Psoas muscle (tissue), 8 donors: ENCODE results near the gene TMEM196. TPM values are rescaled to one million over a fixed set of nuclear protein-coding genes. Genes with fewer than 3 reads are reported as not detected.

Experiments
- ATAC-seq, 4 donors: fragments of 200-7000 bp; cut with Tn5 transposase; one replicate each; pipeline ENCODE4 v1.9.1; 2020; ENCODE audit warnings: moderate library complexity in 3 of 4, mild to moderate bottlenecking in 2 of 4
- DNase-seq, 2 donors: peaks; one replicate each; pipeline ENCODE4 v3.0.0-alpha.2; 2020
- H3K27ac ChIP-seq: fragments of 200-600 bp; one replicate; pipeline ENCODE4 v1.8.0; 2022
- H3K27me3 ChIP-seq, 3 donors: fragments of 200-600 bp in 1 of 3; one replicate each; pipeline versions ENCODE4 v1.6.1 to v1.8.0; 2013 to 2022; ENCODE audit warnings: low read length in 2 of 3, mild to moderate bottlenecking in 2 of 3, moderate library complexity in 1 of 3; ENCODE audit not compliant: insufficient read depth in 3 of 3
- H3K36me3 ChIP-seq, 2 donors: fragments of 200-600 bp in 1 of 2; one replicate each; pipeline versions ENCODE4 v1.6.1 to v1.8.0; 2013 to 2022; ENCODE audit warnings: low read depth in 1 of 2, mild to moderate bottlenecking in 1 of 2, moderate library complexity in 1 of 2; ENCODE audit not compliant: insufficient read depth in 1 of 2
- H3K4me1 ChIP-seq: fragments of 200-600 bp; one replicate; pipeline ENCODE4 v1.8.0; 2022
- H3K4me3 ChIP-seq: fragments of 200-600 bp; one replicate; pipeline ENCODE4 v1.8.0; 2022; ENCODE audit warnings: mild to moderate bottlenecking
- H3K9me3 ChIP-seq: fragments of 200-600 bp; one replicate; pipeline ENCODE4 v1.8.0; 2022
- WGBS, 3 donors: extraction: QIAGEN DNeasy Blood & Tissue Kit; methylation state at CpG; one replicate each; pipeline versions ENCODE4 v1.1.6 to v1.1.7; 2013; 5-methylcytosine and 5-hydroxymethylcytosine counted together
- intact Hi-C, 2 donors: fragments of 100-400 bp; cut with DNase I; formaldehyde crosslinking; loops; one replicate each; pipeline versions ENCODE4 v1.11.0 to v1.14.2; 2022
- polyA plus RNA-seq, 3 donors: library from polyadenylated mRNA; stranded (reverse); fragments of 200-250 nt; gene quantifications; one replicate each; pipeline ENCODE4 v1.2.3, GENCODE V29; 2013
- total RNA-seq, 4 donors: library from RNA; stranded (reverse); fragmentation: NEBNext Ultra II Directional in 2 of 4; extraction: Animal tissue kit (Norgen Biotek cat#: 25700) in 2 of 4; gene quantifications; one replicate each; pipeline versions ENCODE4 v1.2.1 to v1.2.4, GENCODE V29; 2021 to 2023
- TF ChIP-seq, protein P1 (sequence below): fragments of 200-600 bp; IDR thresholded peaks from one replicate; pipeline ENCODE4 v1.8.0; 2022; ENCODE audit warnings: antibody characterized with exemption
- donor health status: healthy with polysubstance abuse.
- donor health status: DM: no; HTN: no; CAD: no; lungs with moderate emphysema.
- donor health status: Bipolar disorder and iron deficiency.
- donor health status: healthy.
- donor health status: DM: yes; HTN: yes; CAD: no.
- donor health status: DM: no; HTN: no; CAD: no.
- donor health status: DM: no; HTN: no; CAD: no.
- donor health status: DM: yes; HTN: yes; CAD: no.

The TMEM196 gene
- total and polyA plus RNA-seq, 7 donors = not detected

DNA sequence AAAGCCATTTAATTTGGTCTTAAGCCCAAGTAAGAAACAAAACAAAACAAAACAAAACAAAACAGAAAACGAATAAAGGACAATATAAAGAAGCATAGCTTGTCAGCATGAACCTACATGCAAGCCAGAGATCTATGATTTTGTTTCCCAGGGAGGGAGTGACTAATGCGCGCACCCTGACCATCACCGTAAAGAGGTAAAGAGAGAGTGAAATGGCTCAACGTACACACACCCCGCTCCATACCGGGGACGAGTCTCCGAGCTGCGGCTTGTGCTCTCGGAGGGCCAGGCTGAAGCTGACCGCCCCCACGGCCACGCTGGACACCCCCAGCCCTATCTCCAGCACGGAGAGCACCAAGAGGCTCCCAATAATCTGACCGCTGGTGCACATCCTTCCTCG, 1.1 kb downstream of the TMEM196 start:
- intact Hi-C loops = no loop called here
- Histone ChIP-seq H3K27me3 (peaks cover 6 to 20% (median 9%) of the 10 kb centered on the region in 3 donors), H3K4me3 (no peak overlapping the region), H3K4me1 (no peaks in the 10 kb centered on the region), H3K36me3 (no peaks in the 10 kb centered on the region), H3K27ac (no peak overlapping the region), H3K9me3 (no peaks in the 10 kb centered on the region)
- TF ChIP-seq, protein P1, sequence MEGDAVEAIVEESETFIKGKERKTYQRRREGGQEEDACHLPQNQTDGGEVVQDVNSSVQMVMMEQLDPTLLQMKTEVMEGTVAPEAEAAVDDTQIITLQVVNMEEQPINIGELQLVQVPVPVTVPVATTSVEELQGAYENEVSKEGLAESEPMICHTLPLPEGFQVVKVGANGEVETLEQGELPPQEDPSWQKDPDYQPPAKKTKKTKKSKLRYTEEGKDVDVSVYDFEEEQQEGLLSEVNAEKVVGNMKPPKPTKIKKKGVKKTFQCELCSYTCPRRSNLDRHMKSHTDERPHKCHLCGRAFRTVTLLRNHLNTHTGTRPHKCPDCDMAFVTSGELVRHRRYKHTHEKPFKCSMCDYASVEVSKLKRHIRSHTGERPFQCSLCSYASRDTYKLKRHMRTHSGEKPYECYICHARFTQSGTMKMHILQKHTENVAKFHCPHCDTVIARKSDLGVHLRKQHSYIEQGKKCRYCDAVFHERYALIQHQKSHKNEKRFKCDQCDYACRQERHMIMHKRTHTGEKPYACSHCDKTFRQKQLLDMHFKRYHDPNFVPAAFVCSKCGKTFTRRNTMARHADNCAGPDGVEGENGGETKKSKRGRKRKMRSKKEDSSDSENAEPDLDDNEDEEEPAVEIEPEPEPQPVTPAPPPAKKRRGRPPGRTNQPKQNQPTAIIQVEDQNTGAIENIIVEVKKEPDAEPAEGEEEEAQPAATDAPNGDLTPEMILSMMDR = no peak
- DNase-seq = no peak
- no peak for ATAC-seq
- 1 to 3% (median 2%) methylated on average over 17 of the region's 17 CpGs for whole genome bisulfite sequencing, 3 donors

DNA sequence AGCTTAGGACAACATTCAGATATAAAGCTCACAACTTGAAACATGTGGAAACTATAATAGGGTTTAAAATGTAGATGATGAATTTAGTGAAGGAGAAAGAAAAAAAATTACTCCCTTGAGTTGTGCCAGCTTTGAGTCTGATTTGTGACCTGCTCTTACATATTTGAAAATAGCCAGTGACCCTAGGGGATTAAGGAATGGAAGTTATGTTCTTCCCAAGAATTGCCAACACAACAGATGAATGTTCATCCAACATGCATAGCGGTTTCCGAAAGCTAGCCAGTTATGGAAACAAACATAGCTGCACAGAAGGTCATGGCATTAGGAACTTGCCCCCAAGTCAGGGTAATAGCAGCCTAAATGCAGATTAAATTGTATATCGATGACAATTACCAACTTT, 10.8 kb downstream of the TMEM196 start:
- ATAC-seq (no peak), DNase-seq (no peak)
- intact Hi-C loops = no loop called here
- H3K27me3 ChIP-seq = no peaks in the 10 kb centered on the region
- no peak overlapping the region for H3K27ac ChIP-seq
- H3K36me3 ChIP-seq = no peaks in the 10 kb centered on the region
- no peaks in the 10 kb centered on the region for H3K9me3 ChIP-seq
- no peaks in the 10 kb centered on the region for H3K4me1 ChIP-seq
- TF ChIP-seq, protein P1 = no peak
- no peak overlapping the region for H3K4me3 ChIP-seq
- 33 to 36% (median 34%) methylated on average over 3 of the region's 3 CpGs for WGBS, 3 donors

DNA sequence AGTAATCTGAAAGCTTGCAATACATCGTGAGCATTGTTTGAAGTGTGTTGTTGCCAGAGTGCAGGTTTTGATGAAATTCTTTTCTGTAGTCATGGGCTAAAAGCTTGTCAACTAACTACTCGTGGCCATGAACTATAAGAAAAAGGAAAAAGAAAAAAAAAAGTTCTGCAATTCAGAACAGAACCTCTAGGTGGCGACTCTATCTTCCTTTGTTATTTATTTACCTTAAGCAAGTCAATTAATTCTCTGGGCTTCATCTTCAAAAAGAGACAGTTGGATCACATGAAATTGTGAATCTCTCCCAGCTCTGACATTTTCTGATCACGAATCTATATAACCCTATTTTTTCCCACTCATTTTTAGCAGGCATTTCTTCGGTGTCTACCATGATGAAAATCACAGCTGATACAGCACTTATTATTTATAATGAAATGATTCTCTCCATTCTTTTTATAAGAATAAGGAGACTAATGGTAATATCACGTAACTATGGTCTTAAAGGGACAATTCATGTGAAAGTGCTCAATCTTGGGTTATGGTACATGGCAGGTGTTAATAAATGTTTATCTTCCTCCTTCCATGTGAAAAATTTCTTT, 18.8 kb downstream of the TMEM196 start:
- H3K27me3 ChIP-seq = peaks cover 0 to 3% (median 0%) of the 10 kb centered on the region in 3 donors
- no peaks in the 10 kb centered on the region for H3K36me3 ChIP-seq
- H3K9me3 ChIP-seq = no peaks in the 10 kb centered on the region
- no peak for DNase-seq
- H3K27ac ChIP-seq = no peak overlapping the region
- no peaks in the 10 kb centered on the region for H3K4me1 ChIP-seq
- 32 to 35% (median 34%) methylated on average over 6 of the region's 6 CpGs for WGBS, 3 donors
- TF ChIP-seq, protein P1 = peak; percentile 38
- intact Hi-C loops = no loop called here
- ATAC-seq = no peak
- no peak overlapping the region for H3K4me3 ChIP-seq

DNA sequence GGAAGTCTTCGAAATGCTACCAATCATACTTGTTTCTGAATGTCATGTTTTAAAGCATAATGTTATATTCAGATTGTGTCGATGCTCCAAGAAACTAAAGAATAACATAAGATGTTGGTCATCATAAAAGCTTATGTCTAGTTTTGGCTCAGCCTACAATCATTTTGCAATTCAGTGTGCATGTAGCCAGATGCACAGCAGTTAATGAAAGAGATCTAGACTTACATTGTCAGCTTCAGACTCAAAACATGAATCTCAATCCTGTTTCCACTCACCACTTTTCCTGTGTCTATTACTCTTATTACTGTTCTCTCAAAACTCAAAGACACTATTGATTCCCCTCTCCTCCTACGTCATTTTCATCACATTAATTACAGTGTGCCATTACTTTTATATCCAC, 21.4 kb downstream of the TMEM196 start:
- TF ChIP-seq, protein P1 = no peak
- Histone ChIP-seq H3K4me3 (no peak overlapping the region), H3K27me3 (peaks cover 0 to 3% (median 0%) of the 10 kb centered on the region in 3 donors), H3K27ac (no peak overlapping the region), H3K9me3 (no peaks in the 10 kb centered on the region), H3K4me1 (no peaks in the 10 kb centered on the region), H3K36me3 (no peaks in the 10 kb centered on the region)
- ATAC-seq = no peak
- no peak for DNase-seq
- 76 to 85% (median 80%) methylated on average over 3 of the region's 3 CpGs for WGBS, 3 donors
- intact Hi-C loops = no loop called here

DNA sequence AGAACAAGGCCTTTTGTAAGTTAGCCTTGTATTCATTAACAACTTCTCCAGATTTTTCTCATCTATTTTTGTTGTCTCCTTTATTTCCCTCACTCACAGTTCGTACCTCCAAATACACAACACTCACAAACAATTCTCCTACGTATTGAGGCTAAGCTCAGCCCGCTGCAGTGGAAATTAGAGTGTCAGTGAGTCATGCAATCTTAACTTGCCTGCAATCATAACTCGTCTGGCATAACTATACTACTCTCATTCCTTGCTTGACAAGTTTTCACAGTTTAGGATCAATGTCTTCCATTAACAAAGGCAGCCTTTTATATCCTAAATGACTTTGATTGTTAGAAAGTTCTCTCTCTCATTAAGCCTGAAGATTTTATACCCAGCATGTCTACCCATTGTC, 23.8 kb downstream of the TMEM196 start:
- Histone ChIP-seq H3K27me3 (peaks cover 0 to 1% (median 0%) of the 10 kb centered on the region in 3 donors), H3K36me3 (no peaks in the 10 kb centered on the region), H3K4me1 (no peaks in the 10 kb centered on the region), H3K4me3 (no peak overlapping the region), H3K27ac (no peak overlapping the region), H3K9me3 (no peaks in the 10 kb centered on the region)
- TF ChIP-seq, protein P1 = no peak
- no peak for DNase-seq
- 53 to 65% (median 54%) methylated on average over 4 of the region's 4 CpGs for WGBS, 3 donors
- intact Hi-C loops = loop anchor here in 1 of 2 donors (5.0 kb wide), 1 partner anchor 853 kb away; no protein-coding TSS in a partner anchor
- ATAC-seq = no peak
